Kidney (tissue), 14 donors: ENCODE measurements around the gene NEK1. TPM values are rescaled to one million over a fixed set of nuclear protein-coding genes. Genes with fewer than 3 reads are reported as not detected.
A peak's percentile ranks its signal among the peaks of the same experiment; 100 is the strongest.

Experiments
- DNase-seq, 5 donors: peaks; one replicate each; pipeline ENCODE4 v3.0.0-alpha.2; 2013 to 2020
- FAIRE-seq: peaks from 2 replicates; lab custom pipeline; 2012; peaks lifted over from hg19 to GRCh38; lab: Jason Lieb, UNC
- H3K27ac ChIP-seq, 2 donors: one replicate each; pipeline ENCODE4 v1.7.0; 2013; ENCODE audit warnings: low read depth in 2 of 2, low read length in 2 of 2, inconsistent platforms in 1 of 2
- H3K27me3 ChIP-seq: one replicate; pipeline ENCODE4 v1.7.1; 2013; ENCODE audit warnings: low read length, inconsistent platforms; ENCODE audit not compliant: control insufficient read depth, insufficient read depth
- H3K36me3 ChIP-seq, 3 donors: one replicate each; pipeline versions ENCODE4 v1.7.0 to v1.7.1; 2013; ENCODE audit warnings: low read length in 3 of 3, control low read depth in 1 of 3, inconsistent platforms in 1 of 3; ENCODE audit not compliant: insufficient read depth in 3 of 3, control insufficient read depth in 2 of 3
- H3K4me1 ChIP-seq, 3 donors: one replicate each; pipeline versions ENCODE4 v1.7.0 to v1.7.1; 2013; ENCODE audit warnings: low read length in 3 of 3, inconsistent platforms in 1 of 3, low read depth in 1 of 3; ENCODE audit not compliant: control insufficient read depth in 2 of 3, insufficient read depth in 2 of 3
- H3K4me3 ChIP-seq, 3 donors: one replicate each; pipeline versions ENCODE4 v1.7.0 to v1.8.1; 2013; ENCODE audit warnings: low read length in 3 of 3, control low read depth in 1 of 3, inconsistent platforms in 1 of 3
- H3K9ac ChIP-seq, 3 donors: one replicate each; pipeline versions ENCODE4 v1.7.0 to v1.7.1; 2013; ENCODE audit warnings: low read length in 3 of 3, control low read depth in 1 of 3, inconsistent platforms in 1 of 3
- H3K9me3 ChIP-seq, 3 donors: one replicate each; pipeline versions ENCODE4 v1.7.0 to v1.7.1; 2013; ENCODE audit warnings: low read length in 3 of 3, control low read depth in 1 of 3, inconsistent platforms in 1 of 3; ENCODE audit not compliant: control insufficient read depth in 2 of 3, insufficient read depth in 1 of 3
- intact Hi-C: fragments of 100-400 bp; cut with DNase I; formaldehyde crosslinking; loops from one replicate; pipeline ENCODE4 v1.11.1; 2022
- polyA plus RNA-seq: library from polyadenylated mRNA; stranded (reverse); fragments of 350-450 nt; fragmentation: Illumina TruSeq; extraction: RNeasy Lipid Tissue Mini Kit (QIAGEN cat#74804); gene quantifications from one replicate; pipeline ENCODE4 v1.2.3, GENCODE V29; 2014; ENCODE audit warnings: low read depth, low replicate concordance; ENCODE audit not compliant: insufficient read depth
- total RNA-seq: library from RNA; stranded (reverse); fragmentation: NEBNext Ultra II Directional; extraction: Animal tissue kit (Norgen Biotek cat#: 25700); gene quantifications from one replicate; pipeline ENCODE4 v1.2.1, GENCODE V29; 2021
- TF ChIP-seq, protein P1 (sequence below): IDR thresholded peaks from 3 replicates; pipeline ENCODE4 v1.5.1; 2012; ENCODE audit warnings: mild to moderate bottlenecking, moderate library complexity, borderline replicate concordance; ENCODE audit not compliant: insufficient read depth; ENCODE audit errors: extremely low read depth
- donor health status: control.
- donor health status: control.
- donor health status: control.
- donor health status: control.
- donor health status: control.
- donor health status: DM: yes; HTN: yes; CAD: no.
- donor health status: Normal renal cell carcinoma (clear cell type).

Gene NEK1
- total and polyA plus RNA-seq, 2 donors from 2014 or later = 5.6 to 15.3 TPM

- H3K4me1 ChIP-seq = no peaks in the 10 kb centered on the region
- intact Hi-C loops = no loop called here
- TF ChIP-seq, protein P1, sequence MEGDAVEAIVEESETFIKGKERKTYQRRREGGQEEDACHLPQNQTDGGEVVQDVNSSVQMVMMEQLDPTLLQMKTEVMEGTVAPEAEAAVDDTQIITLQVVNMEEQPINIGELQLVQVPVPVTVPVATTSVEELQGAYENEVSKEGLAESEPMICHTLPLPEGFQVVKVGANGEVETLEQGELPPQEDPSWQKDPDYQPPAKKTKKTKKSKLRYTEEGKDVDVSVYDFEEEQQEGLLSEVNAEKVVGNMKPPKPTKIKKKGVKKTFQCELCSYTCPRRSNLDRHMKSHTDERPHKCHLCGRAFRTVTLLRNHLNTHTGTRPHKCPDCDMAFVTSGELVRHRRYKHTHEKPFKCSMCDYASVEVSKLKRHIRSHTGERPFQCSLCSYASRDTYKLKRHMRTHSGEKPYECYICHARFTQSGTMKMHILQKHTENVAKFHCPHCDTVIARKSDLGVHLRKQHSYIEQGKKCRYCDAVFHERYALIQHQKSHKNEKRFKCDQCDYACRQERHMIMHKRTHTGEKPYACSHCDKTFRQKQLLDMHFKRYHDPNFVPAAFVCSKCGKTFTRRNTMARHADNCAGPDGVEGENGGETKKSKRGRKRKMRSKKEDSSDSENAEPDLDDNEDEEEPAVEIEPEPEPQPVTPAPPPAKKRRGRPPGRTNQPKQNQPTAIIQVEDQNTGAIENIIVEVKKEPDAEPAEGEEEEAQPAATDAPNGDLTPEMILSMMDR = no peak
These were observed 235.0 kb downstream of the NEK1 start for GRCh38 chr4:169377367-169377766.

DNA sequence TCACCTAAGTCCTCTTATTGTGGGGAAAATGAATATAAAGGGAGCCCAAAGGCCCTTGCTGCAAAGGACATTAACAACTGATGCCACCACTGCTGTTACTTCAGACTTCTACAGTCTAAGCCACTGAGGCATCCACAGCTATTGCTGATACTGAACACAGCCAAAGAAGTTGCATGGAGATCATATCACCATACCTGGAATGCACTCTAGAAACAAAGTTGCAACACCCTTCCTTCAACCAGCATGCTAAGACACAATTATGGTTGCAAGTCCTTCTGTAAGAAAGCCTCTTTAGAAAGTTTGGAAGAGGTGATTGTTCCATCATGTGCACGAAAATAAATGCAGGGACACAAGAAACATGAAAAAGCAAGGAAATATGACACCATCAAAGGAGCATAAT, 236.0 kb downstream of the NEK1 start:
- FAIRE-seq (no peak), DNase-seq (no peak)
- Histone ChIP-seq H3K9me3 (peaks cover 2 to 13% (median 3%) of the 10 kb centered on the region in 3 donors), H3K4me1 (no peaks in the 10 kb centered on the region), H3K9ac (no peak overlapping the region), H3K4me3 (no peak overlapping the region), H3K27ac (no peak overlapping the region), H3K36me3 (no peaks in the 10 kb centered on the region), H3K27me3 (no peaks in the 10 kb centered on the region)
- TF ChIP-seq, protein P1 = no peak
- intact Hi-C loops = no loop called here

More at GRCh38 chr4:169377367-169377766, 235.0 kb downstream of the NEK1 start:
- H3K4me3 ChIP-seq = no peak overlapping the region
- no peak overlapping the region for H3K27ac ChIP-seq
- no peak overlapping the region for H3K9ac ChIP-seq
- FAIRE-seq (no peak), DNase-seq (peak in 1 of 5 donors; percentile 6)
- H3K9me3 ChIP-seq = peaks cover 2 to 13% (median 3%) of the 10 kb centered on the region in 3 donors
- H3K36me3 ChIP-seq = no peaks in the 10 kb centered on the region
- no peaks in the 10 kb centered on the region for H3K27me3 ChIP-seq

- no peak for FAIRE-seq
- DNase-seq = no peak
- Histone ChIP-seq H3K4me3 (no peak overlapping the region), H3K4me1 (no peaks in the 10 kb centered on the region), H3K27me3 (no peaks in the 10 kb centered on the region), H3K36me3 (no peaks in the 10 kb centered on the region), H3K27ac (no peak overlapping the region), H3K9ac (no peak overlapping the region), H3K9me3 (peaks cover 0 to 12% (median 3%) of the 10 kb centered on the region in 3 donors)
- intact Hi-C loops = no loop called here
- TF ChIP-seq, protein P1 = no peak
These were observed 239.6 kb downstream of the NEK1 start for GRCh38 chr4:169372791-169373190.

- Histone ChIP-seq H3K36me3 (no peaks in the 10 kb centered on the region), H3K9ac (no peak overlapping the region), H3K4me3 (no peak overlapping the region), H3K27ac (no peak overlapping the region), H3K4me1 (no peaks in the 10 kb centered on the region), H3K9me3 (peaks cover 0 to 3% (median 0%) of the 10 kb centered on the region in 3 donors), H3K27me3 (no peaks in the 10 kb centered on the region)
- TF ChIP-seq, protein P1 = no peak
- FAIRE-seq = no peak
- DNase-seq = no peak
- intact Hi-C loops = no loop called here
These were observed 242.7 kb downstream of the NEK1 start for GRCh38 chr4:169369634-169370033.
